SK-N-SH treated with all-trans-retinoic acid at 6 μM for 48 hours (cell line): ENCODE results near the gene PDE1C.

ENCODE experiments used
- ARNTL ChIP-seq: fragments of 450-650 bp; formaldehyde crosslinking; IDR thresholded peaks from 2 replicates; pipeline ENCODE4 v1.5.0; 2020; ENCODE audit warnings: low read depth, mild to moderate bottlenecking, moderate library complexity, borderline replicate concordance
- CSDC2 ChIP-seq: fragments of 250-450 bp; sonication (Bioruptor Pico); IDR thresholded peaks from 2 replicates; pipeline ENCODE4 v1.5.0; 2020; ENCODE audit warnings: mild to moderate bottlenecking, moderate library complexity
- GLIS3 ChIP-seq: fragments of 250-450 bp; sonication (Bioruptor Pico); IDR thresholded peaks from 2 replicates; pipeline ENCODE4 v1.5.0; 2020; ENCODE audit warnings: mild to moderate bottlenecking, moderate library complexity
- ISL1 ChIP-seq: fragments of 250-450 bp; sonication (Bioruptor Pico); IDR thresholded peaks from 2 replicates; pipeline ENCODE4 v2.1.2; 2022; ENCODE audit warnings: mild to moderate bottlenecking, moderate library complexity
- PATZ1 ChIP-seq: fragments of 250-450 bp; sonication (Bioruptor Pico); IDR thresholded peaks from 2 replicates; pipeline ENCODE4 v1.8.0; 2020; ENCODE audit warnings: mild to moderate bottlenecking, moderate library complexity, borderline replicate concordance
- PPARA ChIP-seq: fragments of 250-450 bp; sonication (Bioruptor Pico); IDR thresholded peaks from 2 replicates; pipeline ENCODE4 v1.5.0; 2020; ENCODE audit warnings: mild to moderate bottlenecking, borderline replicate concordance
- SNAI2 ChIP-seq: fragments of 250-450 bp; sonication (Bioruptor Pico); IDR thresholded peaks from 2 replicates; pipeline ENCODE4 v1.5.0; 2020; ENCODE audit warnings: mild to moderate bottlenecking, moderate library complexity
- ZFP30 ChIP-seq: fragments of 450-650 bp; formaldehyde crosslinking; IDR thresholded peaks from 2 replicates; pipeline ENCODE4 v1.5.0; 2022; ENCODE audit warnings: mild to moderate bottlenecking, moderate library complexity
- ZNF8 ChIP-seq: fragments of 450-650 bp; formaldehyde crosslinking; IDR thresholded peaks from 2 replicates; pipeline ENCODE4 v1.5.0; 2020; ENCODE audit warnings: mild to moderate bottlenecking, moderate library complexity
- TF ChIP-seq, protein P1 (sequence below): fragments of 250-450 bp; sonication (Bioruptor Pico); IDR thresholded peaks from 2 replicates; pipeline ENCODE4 v1.5.1; 2020; ENCODE audit warnings: low read depth, mild to moderate bottlenecking, moderate library complexity
- TF ChIP-seq, protein P2 (sequence below): fragments of 250-450 bp; sonication (Bioruptor Pico); IDR thresholded peaks from 2 replicates; pipeline ENCODE4 v1.5.0; 2020; ENCODE audit warnings: mild to moderate bottlenecking, moderate library complexity

DNA sequence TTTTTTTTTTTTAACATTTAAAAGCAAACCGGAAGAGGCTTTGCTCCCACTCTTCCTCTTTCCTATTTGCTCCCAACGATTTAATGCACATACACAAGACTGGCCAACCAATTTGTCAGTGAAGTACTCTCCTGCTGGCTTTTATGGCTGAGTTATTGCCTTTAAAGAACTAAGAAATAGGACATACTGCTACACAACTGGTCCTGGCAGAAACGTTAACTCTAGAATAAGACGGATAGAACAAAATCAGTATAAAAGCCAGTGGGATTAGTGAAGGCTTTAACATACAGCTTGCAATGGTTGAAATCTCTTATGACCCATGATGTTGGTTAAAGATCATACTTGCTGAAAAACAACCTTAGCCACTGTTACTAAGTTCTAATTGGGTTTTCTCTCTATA is 47.2 kb downstream of the PDE1C start:
- TF ChIP-seq SNAI2 (CRISPR knock-in tag) (no peak), ISL1 (CRISPR knock-in tag) (no peak), PATZ1 (CRISPR knock-in tag) (no peak), ZFP30 (CRISPR knock-in tag) (no peak), ZNF8 (CRISPR knock-in tag) (no peak), CSDC2 (CRISPR knock-in tag) (no peak), ARNTL (CRISPR knock-in tag) (no peak), GLIS3 (CRISPR knock-in tag) (no peak), PPARA (CRISPR knock-in tag) (no peak)
- TF ChIP-seq, protein P1, sequence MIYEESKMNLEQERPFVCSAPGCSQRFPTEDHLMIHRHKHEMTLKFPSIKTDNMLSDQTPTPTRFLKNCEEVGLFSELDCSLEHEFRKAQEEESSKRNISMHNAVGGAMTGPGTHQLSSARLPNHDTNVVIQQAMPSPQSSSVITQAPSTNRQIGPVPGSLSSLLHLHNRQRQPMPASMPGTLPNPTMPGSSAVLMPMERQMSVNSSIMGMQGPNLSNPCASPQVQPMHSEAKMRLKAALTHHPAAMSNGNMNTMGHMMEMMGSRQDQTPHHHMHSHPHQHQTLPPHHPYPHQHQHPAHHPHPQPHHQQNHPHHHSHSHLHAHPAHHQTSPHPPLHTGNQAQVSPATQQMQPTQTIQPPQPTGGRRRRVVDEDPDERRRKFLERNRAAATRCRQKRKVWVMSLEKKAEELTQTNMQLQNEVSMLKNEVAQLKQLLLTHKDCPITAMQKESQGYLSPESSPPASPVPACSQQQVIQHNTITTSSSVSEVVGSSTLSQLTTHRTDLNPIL (CRISPR knock-in tag), result no peak
- TF ChIP-seq, protein P2, sequence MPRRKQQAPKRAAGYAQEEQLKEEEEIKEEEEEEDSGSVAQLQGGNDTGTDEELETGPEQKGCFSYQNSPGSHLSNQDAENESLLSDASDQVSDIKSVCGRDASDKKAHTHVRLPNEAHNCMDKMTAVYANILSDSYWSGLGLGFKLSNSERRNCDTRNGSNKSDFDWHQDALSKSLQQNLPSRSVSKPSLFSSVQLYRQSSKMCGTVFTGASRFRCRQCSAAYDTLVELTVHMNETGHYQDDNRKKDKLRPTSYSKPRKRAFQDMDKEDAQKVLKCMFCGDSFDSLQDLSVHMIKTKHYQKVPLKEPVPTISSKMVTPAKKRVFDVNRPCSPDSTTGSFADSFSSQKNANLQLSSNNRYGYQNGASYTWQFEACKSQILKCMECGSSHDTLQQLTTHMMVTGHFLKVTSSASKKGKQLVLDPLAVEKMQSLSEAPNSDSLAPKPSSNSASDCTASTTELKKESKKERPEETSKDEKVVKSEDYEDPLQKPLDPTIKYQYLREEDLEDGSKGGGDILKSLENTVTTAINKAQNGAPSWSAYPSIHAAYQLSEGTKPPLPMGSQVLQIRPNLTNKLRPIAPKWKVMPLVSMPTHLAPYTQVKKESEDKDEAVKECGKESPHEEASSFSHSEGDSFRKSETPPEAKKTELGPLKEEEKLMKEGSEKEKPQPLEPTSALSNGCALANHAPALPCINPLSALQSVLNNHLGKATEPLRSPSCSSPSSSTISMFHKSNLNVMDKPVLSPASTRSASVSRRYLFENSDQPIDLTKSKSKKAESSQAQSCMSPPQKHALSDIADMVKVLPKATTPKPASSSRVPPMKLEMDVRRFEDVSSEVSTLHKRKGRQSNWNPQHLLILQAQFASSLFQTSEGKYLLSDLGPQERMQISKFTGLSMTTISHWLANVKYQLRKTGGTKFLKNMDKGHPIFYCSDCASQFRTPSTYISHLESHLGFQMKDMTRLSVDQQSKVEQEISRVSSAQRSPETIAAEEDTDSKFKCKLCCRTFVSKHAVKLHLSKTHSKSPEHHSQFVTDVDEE (CRISPR knock-in tag), result no peak
